OCI-LY7 (cell line): ENCODE measurements around the gene KLRB1. TPM values are rescaled to one million over a fixed set of nuclear protein-coding genes. Genes with fewer than 3 reads are reported as not detected.
"Not testable (repeated sequence)": the region's sequence is repeated elsewhere in the genome, so short reads cannot be mapped to it uniquely, and the experiment has no call there.

Experiments used
- BruUV-seq: library from RNA; stranded (reverse); fragments of 400-500 nt; replicated peaks from 2 replicates; lab custom pipeline; 2021; lab: Mats Ljungman, UMichigan
- CTCF ChIA-PET: fragments of 300-600 bp; sonication (Branson Sonifier 250); formaldehyde crosslinking; loops from one replicate; lab custom pipeline; 2022; ENCODE audit warnings: antibody characterized with exemption; ENCODE audit not compliant: unreplicated experiment; lab: Charles Lee
- POLR2A ChIA-PET: fragments of 300-600 bp; sonication (Branson Sonifier 250); formaldehyde crosslinking; loops from one replicate; lab custom pipeline; 2022; ENCODE audit warnings: antibody characterized with exemption; lab: Charles Lee
- DNase-seq: peaks from one replicate; pipeline ENCODE4 v3.0.0-alpha.2; 2015; ENCODE audit warnings: low spot score
- H2AFZ ChIP-seq: fragments of 200-600 bp; sonication (generic), shearing (Covaris generic); 2 replicates; pipeline ENCODE4 v1.6.1; 2014; ENCODE audit warnings: mild to moderate bottlenecking, antibody characterized with exemption, low read length, moderate library complexity
- H3K27ac ChIP-seq: fragments of 200-600 bp; sonication (generic); 2 replicates; pipeline ENCODE4 v1.5.1; 2014; ENCODE audit warnings: mixed run types, low read depth, mild to moderate bottlenecking, moderate library complexity, low read length, inconsistent platforms; ENCODE audit not compliant: poor library complexity, severe bottlenecking
- H3K36me3 ChIP-seq: fragments of 200-600 bp; sonication (generic); 2 replicates; pipeline ENCODE4 v1.6.1; 2014; ENCODE audit warnings: mild to moderate bottlenecking, antibody characterized with exemption, low read length, moderate library complexity, mixed read lengths; ENCODE audit not compliant: insufficient read depth
- H3K4me1 ChIP-seq: fragments of 200-600 bp; sonication (generic); 2 replicates; pipeline ENCODE4 v1.5.1; 2014; ENCODE audit warnings: mild to moderate bottlenecking, low read length; ENCODE audit not compliant: insufficient read depth, poor library complexity, severe bottlenecking
- H3K4me2 ChIP-seq: fragments of 200-600 bp; sonication (generic); 2 replicates; pipeline ENCODE4 v1.6.1; 2014; ENCODE audit warnings: mild to moderate bottlenecking, low read length
- H3K4me3 ChIP-seq: fragments of 200-600 bp; sonication (generic); 2 replicates; pipeline ENCODE4 v1.5.1; 2014; ENCODE audit warnings: mild to moderate bottlenecking, low read depth, low read length; ENCODE audit not compliant: poor library complexity, severe bottlenecking
- H3K79me2 ChIP-seq: fragments of 200-600 bp; sonication (generic); 2 replicates; pipeline ENCODE4 v1.6.1; 2016; ENCODE audit warnings: low read depth, mild to moderate bottlenecking, low read length, moderate library complexity, mixed read lengths; ENCODE audit not compliant: insufficient read depth
- H3K9me2 ChIP-seq: fragments of 200-600 bp; sonication (generic); 2 replicates; pipeline ENCODE4 v1.6.1; 2016; ENCODE audit warnings: mild to moderate bottlenecking, low read length, mixed read lengths; ENCODE audit not compliant: insufficient read depth
- H3K9me3 ChIP-seq: fragments of 200-600 bp; sonication (generic); 2 replicates; pipeline ENCODE4 v1.6.1; 2014; ENCODE audit warnings: mild to moderate bottlenecking, mixed run types, low read length, mixed read lengths
- H4K20me1 ChIP-seq: fragments of 200-600 bp; sonication (generic); 2 replicates; pipeline ENCODE4 v1.6.1; 2014; ENCODE audit warnings: mild to moderate bottlenecking, antibody characterized with exemption, low read length, moderate library complexity, mixed read lengths; ENCODE audit not compliant: insufficient read depth
- EZH2phosphoT487 ChIP-seq: fragments of 200-600 bp; sonication (generic); IDR thresholded peaks from 2 replicates; pipeline ENCODE4 v1.6.1; 2018; ENCODE audit warnings: low read depth, borderline replicate concordance, mild to moderate bottlenecking, mixed run types, antibody characterized with exemption, low read length, moderate library complexity, mixed read lengths
- intact Hi-C: fragments of 100-400 bp; cut with micrococcal nuclease; formaldehyde crosslinking; loops from one replicate; pipeline ENCODE4 v1.10.0; 2022; ENCODE audit not compliant: unreplicated experiment
- total RNA-seq, 2 experiments: library from RNA; depleted of rRNA in 1 of 2; stranded (reverse); fragments of >200 nt in 1 of 2; shearing (Covaris generic) in 1 of 2; gene quantifications; 2 replicates each; pipeline ENCODE4 v1.2.3, GENCODE V29; 2014 to 2022
- TF ChIP-seq, protein P1 (sequence below): fragments of 200-600 bp; sonication (generic); conservative IDR thresholded peaks from 2 replicates; pipeline ENCODE4 v1.5.1; 2014; ENCODE audit warnings: mild to moderate bottlenecking, antibody characterized with exemption, low read length, moderate library complexity, mixed read lengths

KLRB1 gene
- total RNA-seq, 2 experiments from 2014 or later = not detected

- Histone ChIP-seq H3K9me3 (no peaks in the 10 kb centered on the region), H3K4me3 (no peak overlapping the region), H3K27ac (no peak overlapping the region), H2AFZ (no peak overlapping the region), H3K79me2 (no peaks in the 10 kb centered on the region), H3K4me2 (no peak overlapping the region), H4K20me1 (no peaks in the 10 kb centered on the region), H3K36me3 (no peaks in the 10 kb centered on the region), H3K9me2 (no peaks in the 10 kb centered on the region), H3K4me1 (no peaks in the 10 kb centered on the region)
- BruUV-seq = no TSS peak
- TF ChIP-seq, protein P1, sequence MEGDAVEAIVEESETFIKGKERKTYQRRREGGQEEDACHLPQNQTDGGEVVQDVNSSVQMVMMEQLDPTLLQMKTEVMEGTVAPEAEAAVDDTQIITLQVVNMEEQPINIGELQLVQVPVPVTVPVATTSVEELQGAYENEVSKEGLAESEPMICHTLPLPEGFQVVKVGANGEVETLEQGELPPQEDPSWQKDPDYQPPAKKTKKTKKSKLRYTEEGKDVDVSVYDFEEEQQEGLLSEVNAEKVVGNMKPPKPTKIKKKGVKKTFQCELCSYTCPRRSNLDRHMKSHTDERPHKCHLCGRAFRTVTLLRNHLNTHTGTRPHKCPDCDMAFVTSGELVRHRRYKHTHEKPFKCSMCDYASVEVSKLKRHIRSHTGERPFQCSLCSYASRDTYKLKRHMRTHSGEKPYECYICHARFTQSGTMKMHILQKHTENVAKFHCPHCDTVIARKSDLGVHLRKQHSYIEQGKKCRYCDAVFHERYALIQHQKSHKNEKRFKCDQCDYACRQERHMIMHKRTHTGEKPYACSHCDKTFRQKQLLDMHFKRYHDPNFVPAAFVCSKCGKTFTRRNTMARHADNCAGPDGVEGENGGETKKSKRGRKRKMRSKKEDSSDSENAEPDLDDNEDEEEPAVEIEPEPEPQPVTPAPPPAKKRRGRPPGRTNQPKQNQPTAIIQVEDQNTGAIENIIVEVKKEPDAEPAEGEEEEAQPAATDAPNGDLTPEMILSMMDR = 0 out of 2 replicates have a peak, but pooled peaks have one; percentile 15
- TF ChIP-seq EZH2phosphoT487 = no peak
- CTCF ChIA-PET = no interaction called here
- no peak for DNase-seq
- POLR2A ChIA-PET = no interaction called here
- intact Hi-C loops = no loop called here
Measured at GRCh38 chr12:9604287-9604686, 3.4 kb downstream of the KLRB1 start.

DNA sequence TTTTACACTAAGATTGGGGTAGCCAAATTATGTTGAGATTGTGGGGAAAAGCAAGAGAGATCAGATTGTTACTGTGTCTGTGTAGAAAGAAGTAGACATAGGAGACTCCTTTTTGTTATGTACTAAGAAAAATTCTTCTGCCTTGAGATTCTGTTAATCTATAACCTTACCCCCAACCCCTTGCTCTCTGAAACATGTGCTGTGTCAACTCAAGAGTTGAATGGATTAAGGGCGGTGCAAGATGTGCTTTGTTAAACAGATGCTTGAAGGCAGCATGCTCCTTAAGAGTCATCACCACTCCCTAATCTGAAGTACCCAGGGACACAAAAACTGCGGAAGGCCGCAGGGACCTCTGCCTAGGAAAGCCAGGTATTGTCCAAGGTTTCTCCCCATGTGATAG is 7.3 kb downstream of the KLRB1 start:
- intact Hi-C loops, H3K9me2 ChIP-seq, POLR2A ChIA-PET, CTCF ChIA-PET, H3K27ac ChIP-seq, H3K4me3 ChIP-seq, DNase-seq, H3K4me2 ChIP-seq, H4K20me1 ChIP-seq, H3K4me1 ChIP-seq, H2AFZ ChIP-seq, H3K79me2 ChIP-seq, H3K36me3 ChIP-seq, H3K9me3 ChIP-seq, BruUV-seq: not testable (repeated sequence)

GRCh38 chr12:9598363-9598762 is 9.4 kb downstream of the KLRB1 start:
- intact Hi-C loops = no loop called here
- no peaks in the 10 kb centered on the region for H4K20me1 ChIP-seq
- no peaks in the 10 kb centered on the region for H3K4me1 ChIP-seq
- CTCF ChIA-PET = no interaction called here
- H3K27ac ChIP-seq = no peak overlapping the region
- POLR2A ChIA-PET = interaction anchor here (1.1 kb wide), 1 partner anchor 17 kb away, joined by 3 read pairs; no protein-coding TSS in a partner anchor
- no peaks in the 10 kb centered on the region for H3K79me2 ChIP-seq
- H2AFZ ChIP-seq = no peak overlapping the region
- DNase-seq = no peak
- BruUV-seq = no TSS peak
- TF ChIP-seq, protein P1 = no peak
- no peak overlapping the region for H3K4me2 ChIP-seq
- no peaks in the 10 kb centered on the region for H3K36me3 ChIP-seq
- no peaks in the 10 kb centered on the region for H3K9me3 ChIP-seq
- H3K9me2 ChIP-seq = no peaks in the 10 kb centered on the region
- no peak overlapping the region for H3K4me3 ChIP-seq
